Measurements from ENCODE around the gene TUBB2A. TPM values are rescaled to one million over a fixed set of nuclear protein-coding genes. Genes with fewer than 3 reads are reported as not detected.
"Not testable (repeated sequence)": the region's sequence is repeated elsewhere in the genome, so short reads cannot be mapped to it uniquely, and the experiment has no call there.

The TUBB2A gene
- total RNA-seq, 1 donor from 2014 or later, result 43.5 TPM

GRCh38 chr6:3156184-3157130 is 887 bp downstream of the TUBB2A start:
- DNase-seq (ENCODE audit: low read depth in 2 of 2), result peak; percentile 28 to 54

- not testable (repeated sequence) for DNase-seq (ENCODE audit: low read depth in 2 of 2)
These were observed 1.9 kb downstream of the TUBB2A start for GRCh38 chr6:3155416-3155815.

- no peak for DNase-seq (ENCODE audit: low read depth in 2 of 2)
These were observed 4.7 kb downstream of the TUBB2A start for GRCh38 chr6:3152689-3153088.

- no peak for DNase-seq (ENCODE audit: low read depth in 2 of 2)
These were observed 5.7 kb downstream of the TUBB2A start for GRCh38 chr6:3151691-3152090.

GRCh38 chr6:3147914-3148757 is 9.2 kb downstream of the TUBB2A start:
- DNase-seq (ENCODE audit: low read depth in 2 of 2), result no peak

- no peak for DNase-seq (ENCODE audit: low read depth in 2 of 2)
These were observed 12.8 kb downstream of the TUBB2A start for GRCh38 chr6:3144571-3144970.

- DNase-seq (ENCODE audit: low read depth in 2 of 2), result no peak
These were observed 14.2 kb downstream of the TUBB2A start for GRCh38 chr6:3143158-3143557.

- DNase-seq (ENCODE audit: low read depth in 2 of 2), result no peak
These were observed 14.8 kb downstream of the TUBB2A start for GRCh38 chr6:3142536-3142935.

- no peak for DNase-seq (ENCODE audit: low read depth in 2 of 2)
These were observed 17.1 kb downstream of the TUBB2A start for GRCh38 chr6:3140201-3140600.

GRCh38 chr6:3139090-3139903 is 18.0 kb downstream of the TUBB2A start:
- peak; percentile 42 to 73 for DNase-seq (ENCODE audit: low read depth in 2 of 2)

- peak; percentile 61 to 73 for DNase-seq (ENCODE audit: low read depth in 2 of 2)
These were observed 19.0 kb downstream of the TUBB2A start for GRCh38 chr6:3138341-3138740.

- not testable (repeated sequence) for DNase-seq (ENCODE audit: low read depth in 2 of 2)
These were observed 19.5 kb downstream of the TUBB2A start for GRCh38 chr6:3137873-3138272.

GRCh38 chr6:3137057-3137777 is 20.1 kb downstream of the TUBB2A start:
- DNase-seq (ENCODE audit: low read depth in 2 of 2), result no peak

GRCh38 chr6:3136292-3137011 is 20.9 kb downstream of the TUBB2A start:
- DNase-seq (ENCODE audit: low read depth in 2 of 2), result no peak

GRCh38 chr6:3135668-3136291 is 21.6 kb downstream of the TUBB2A start:
- DNase-seq (ENCODE audit: low read depth in 2 of 2), result no peak

GRCh38 chr6:3133515-3133914 is 23.8 kb downstream of the TUBB2A start:
- DNase-seq (ENCODE audit: low read depth in 2 of 2), result no peak

- no peak for DNase-seq (ENCODE audit: low read depth in 2 of 2)
These were observed 25.6 kb downstream of the TUBB2A start for GRCh38 chr6:3131695-3132094.

GRCh38 chr6:3128356-3129108 is 28.8 kb downstream of the TUBB2A start:
- no peak for DNase-seq (ENCODE audit: low read depth in 2 of 2)

GRCh38 chr6:3125815-3126214 is 31.5 kb downstream of the TUBB2A start:
- no peak for DNase-seq (ENCODE audit: low read depth in 2 of 2)

All from lung microvascular endothelial cell (primary cell).